ENCODE data around the gene NR6A1.

- TF ChIP-seq, protein P1, sequence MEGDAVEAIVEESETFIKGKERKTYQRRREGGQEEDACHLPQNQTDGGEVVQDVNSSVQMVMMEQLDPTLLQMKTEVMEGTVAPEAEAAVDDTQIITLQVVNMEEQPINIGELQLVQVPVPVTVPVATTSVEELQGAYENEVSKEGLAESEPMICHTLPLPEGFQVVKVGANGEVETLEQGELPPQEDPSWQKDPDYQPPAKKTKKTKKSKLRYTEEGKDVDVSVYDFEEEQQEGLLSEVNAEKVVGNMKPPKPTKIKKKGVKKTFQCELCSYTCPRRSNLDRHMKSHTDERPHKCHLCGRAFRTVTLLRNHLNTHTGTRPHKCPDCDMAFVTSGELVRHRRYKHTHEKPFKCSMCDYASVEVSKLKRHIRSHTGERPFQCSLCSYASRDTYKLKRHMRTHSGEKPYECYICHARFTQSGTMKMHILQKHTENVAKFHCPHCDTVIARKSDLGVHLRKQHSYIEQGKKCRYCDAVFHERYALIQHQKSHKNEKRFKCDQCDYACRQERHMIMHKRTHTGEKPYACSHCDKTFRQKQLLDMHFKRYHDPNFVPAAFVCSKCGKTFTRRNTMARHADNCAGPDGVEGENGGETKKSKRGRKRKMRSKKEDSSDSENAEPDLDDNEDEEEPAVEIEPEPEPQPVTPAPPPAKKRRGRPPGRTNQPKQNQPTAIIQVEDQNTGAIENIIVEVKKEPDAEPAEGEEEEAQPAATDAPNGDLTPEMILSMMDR (IDR thresholded peaks at IDR 0.05) = no peak
- no peak for TF ChIP-seq EZH2 (IDR thresholded peaks at IDR 0.05)
These were observed 46.6 kb downstream of the NR6A1 start for GRCh38 chr9:124724415-124725067.

Data from neural progenitor cell (in vitro differentiated cells).